Measurements from ENCODE around the gene CEP128.

The CEP128 gene

DNA sequence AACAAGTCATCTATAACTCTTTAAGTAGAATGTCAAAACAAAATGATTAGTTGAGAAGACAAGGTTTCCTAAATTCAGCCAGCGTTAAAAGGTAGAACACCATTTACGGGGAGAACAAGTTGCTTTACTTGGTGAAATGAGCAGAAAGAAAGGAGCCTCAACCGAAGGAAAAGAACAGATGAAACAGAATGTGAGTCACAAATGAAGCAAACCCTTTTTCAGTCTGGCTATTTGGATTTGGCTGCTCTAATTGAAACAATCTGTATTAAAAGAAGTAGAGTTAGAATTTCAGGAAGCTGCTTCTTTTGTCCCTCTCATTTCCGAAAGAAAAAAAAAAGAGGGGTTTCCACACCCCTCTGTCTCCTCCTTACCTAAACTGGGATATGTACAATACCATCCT lies 34.6 kb downstream of the CEP128 start:
- in situ Hi-C loops (cut with HindIII; ENCODE audit: low sequenced_read_pairs), result no loop called here

DNA sequence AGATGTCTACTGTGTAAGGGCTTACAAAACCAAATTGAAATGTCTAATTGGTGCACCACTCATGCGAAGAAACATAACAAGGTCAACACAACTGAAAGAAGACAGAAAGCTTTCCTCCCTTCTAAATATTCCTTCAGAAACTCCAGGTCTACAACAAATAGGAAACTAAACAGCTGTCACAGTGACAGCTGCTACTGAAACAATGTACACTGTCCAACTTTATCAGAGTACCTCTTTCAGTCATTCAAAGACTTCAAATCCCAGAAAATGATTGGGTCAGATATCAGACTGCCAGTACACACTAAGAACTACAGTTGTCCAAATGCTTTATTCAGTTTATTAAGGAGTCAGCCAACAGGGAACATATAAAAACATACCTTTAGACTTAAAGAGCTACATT lies 35.2 kb downstream of the CEP128 start:
- in situ Hi-C loops (cut with HindIII; ENCODE audit: low sequenced_read_pairs), result no loop called here

- in situ Hi-C loops (cut with HindIII; ENCODE audit: low sequenced_read_pairs), result no loop called here
Observed at GRCh38 chr14:80902608-80903007, 38.9 kb downstream of the CEP128 start.

GRCh38 chr14:80901822-80902221 lies 39.7 kb downstream of the CEP128 start:
- in situ Hi-C loops (cut with HindIII; ENCODE audit: low sequenced_read_pairs), result no loop called here

- in situ Hi-C loops (cut with HindIII; ENCODE audit: low sequenced_read_pairs), result no loop called here
Observed at GRCh38 chr14:80901260-80901659, 40.3 kb downstream of the CEP128 start.

GRCh38 chr14:80872645-80873044 lies 68.9 kb downstream of the CEP128 start:
- in situ Hi-C loops (cut with HindIII; ENCODE audit: low sequenced_read_pairs), result no loop called here

GRCh38 chr14:80868260-80868659 lies 73.3 kb downstream of the CEP128 start:
- in situ Hi-C loops (cut with HindIII; ENCODE audit: low sequenced_read_pairs), result no loop called here

GRCh38 chr14:80867798-80868197 lies 73.7 kb downstream of the CEP128 start:
- in situ Hi-C loops (cut with HindIII; ENCODE audit: low sequenced_read_pairs), result no loop called here

GRCh38 chr14:80867091-80867490 lies 74.4 kb downstream of the CEP128 start:
- in situ Hi-C loops (cut with HindIII; ENCODE audit: low sequenced_read_pairs), result no loop called here

DNA sequence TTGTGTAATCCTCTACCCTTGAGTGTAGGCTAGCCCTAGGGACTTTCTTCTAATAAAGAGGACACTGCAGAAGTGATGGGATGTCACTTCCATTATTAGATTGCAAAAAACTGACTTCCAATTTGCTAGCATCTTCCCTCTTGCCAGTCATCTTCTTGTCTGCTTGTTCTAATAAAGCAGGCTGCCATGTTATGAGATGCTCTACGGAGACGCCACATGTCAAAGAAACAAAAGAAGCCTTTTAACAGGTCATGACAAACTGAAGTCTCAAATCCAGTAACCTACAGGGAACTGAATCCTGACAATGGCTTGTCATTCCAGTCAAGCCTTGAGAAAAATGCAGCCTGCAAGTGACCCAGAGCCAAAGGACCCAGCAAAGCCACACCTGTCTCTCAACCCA lies 76.0 kb downstream of the CEP128 start:
- in situ Hi-C loops (cut with HindIII; ENCODE audit: low sequenced_read_pairs), result no loop called here

DNA sequence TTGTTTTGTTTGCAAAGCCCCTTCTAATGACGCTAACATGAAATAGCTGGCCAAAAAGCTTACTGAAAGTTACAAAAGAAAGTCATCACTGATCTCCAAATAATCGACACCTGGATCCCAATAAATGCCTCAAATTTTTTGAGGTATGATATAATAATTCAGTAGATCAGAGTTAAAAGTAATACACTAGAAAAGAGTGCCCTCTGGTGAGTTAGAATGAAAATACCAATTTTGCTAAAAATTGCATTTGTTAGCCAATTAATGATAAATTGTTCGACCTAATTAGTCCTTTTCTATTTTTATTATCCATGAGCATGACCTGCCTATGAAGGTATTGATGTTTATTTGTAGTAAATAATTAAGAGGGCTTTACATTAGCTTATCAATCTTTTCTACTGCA lies 78.6 kb downstream of the CEP128 start:
- in situ Hi-C loops (cut with HindIII; ENCODE audit: low sequenced_read_pairs), result no loop called here

DNA sequence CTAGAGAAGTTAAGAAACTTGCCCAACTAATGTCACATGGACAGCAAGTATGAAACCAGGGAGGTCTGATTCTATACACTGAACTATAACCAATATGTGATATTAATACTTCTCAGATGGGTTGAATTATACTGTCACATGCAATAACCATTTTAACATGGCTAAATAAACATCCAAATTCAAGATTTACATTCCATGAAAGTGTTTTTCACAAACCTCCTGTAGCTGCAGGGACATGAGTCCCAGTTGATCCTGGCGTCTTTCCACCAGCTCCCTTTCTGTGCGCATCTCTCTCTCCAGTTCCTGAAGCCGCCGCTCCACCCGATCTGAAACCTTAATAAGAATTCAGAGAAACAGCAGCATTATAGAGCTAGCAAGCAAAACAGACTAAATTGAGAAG lies 79.0 kb downstream of the CEP128 start:
- in situ Hi-C loops (cut with HindIII; ENCODE audit: low sequenced_read_pairs), result no loop called here

DNA sequence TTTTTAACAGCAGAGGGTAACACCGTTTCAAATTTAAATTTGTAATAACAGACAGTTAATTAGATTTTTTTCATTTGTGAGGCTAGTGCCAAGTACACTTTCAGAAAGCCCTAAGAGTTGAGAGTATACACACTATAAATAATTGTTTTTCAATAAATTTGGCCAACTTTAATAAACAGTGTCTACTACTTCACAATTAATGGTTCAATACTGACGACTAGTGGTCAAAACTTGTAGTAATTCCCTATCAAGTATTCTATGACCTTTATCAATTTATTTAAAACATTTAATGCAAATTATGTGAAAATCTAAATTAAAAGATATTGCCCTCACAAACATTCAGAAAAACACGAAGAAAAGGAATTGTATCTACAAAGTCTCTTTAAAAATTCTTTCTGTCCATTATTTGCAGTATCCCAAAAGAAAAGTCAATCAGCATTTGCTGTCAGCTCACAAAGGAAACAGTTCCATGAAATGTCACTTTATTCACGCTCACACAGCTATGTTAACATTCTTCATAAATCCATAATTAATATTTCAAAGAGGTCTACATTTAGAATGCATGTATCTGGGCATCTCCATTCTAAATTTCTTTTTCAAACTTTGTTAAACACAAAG lies 91.2 kb downstream of the CEP128 start:
- in situ Hi-C loops (cut with HindIII; ENCODE audit: low sequenced_read_pairs), result no loop called here

- in situ Hi-C loops (cut with HindIII; ENCODE audit: low sequenced_read_pairs), result no loop called here
Observed at GRCh38 chr14:80847070-80847469, 94.5 kb downstream of the CEP128 start.

GRCh38 chr14:80845856-80846255 lies 95.7 kb downstream of the CEP128 start:
- in situ Hi-C loops (cut with HindIII; ENCODE audit: low sequenced_read_pairs), result no loop called here

DNA sequence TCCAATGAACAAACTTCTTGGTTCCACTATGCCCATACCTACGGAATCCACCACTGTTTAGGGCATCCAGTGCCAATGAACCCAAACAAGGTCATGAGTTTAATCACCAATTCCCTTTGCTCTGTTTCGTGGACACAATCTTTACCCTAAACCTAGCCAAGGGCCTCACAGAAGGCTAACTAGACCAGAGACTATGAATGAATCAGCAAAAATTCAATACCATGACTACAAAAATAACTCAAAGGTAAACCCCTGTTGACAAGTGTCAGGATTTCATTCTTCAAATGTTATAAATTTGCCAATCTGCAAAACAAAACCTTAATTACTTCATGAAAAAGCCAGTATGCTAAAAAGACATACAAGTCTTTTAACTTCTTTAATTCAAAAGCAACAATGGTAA lies 96.7 kb downstream of the CEP128 start:
- in situ Hi-C loops (cut with HindIII; ENCODE audit: low sequenced_read_pairs), result no loop called here

- in situ Hi-C loops (cut with HindIII; ENCODE audit: low sequenced_read_pairs), result no loop called here
Observed at GRCh38 chr14:80839743-80840142, 101.8 kb downstream of the CEP128 start.

GRCh38 chr14:80809663-80810062 lies 131.9 kb downstream of the CEP128 start:
- in situ Hi-C loops (cut with HindIII; ENCODE audit: low sequenced_read_pairs), result no loop called here

DNA sequence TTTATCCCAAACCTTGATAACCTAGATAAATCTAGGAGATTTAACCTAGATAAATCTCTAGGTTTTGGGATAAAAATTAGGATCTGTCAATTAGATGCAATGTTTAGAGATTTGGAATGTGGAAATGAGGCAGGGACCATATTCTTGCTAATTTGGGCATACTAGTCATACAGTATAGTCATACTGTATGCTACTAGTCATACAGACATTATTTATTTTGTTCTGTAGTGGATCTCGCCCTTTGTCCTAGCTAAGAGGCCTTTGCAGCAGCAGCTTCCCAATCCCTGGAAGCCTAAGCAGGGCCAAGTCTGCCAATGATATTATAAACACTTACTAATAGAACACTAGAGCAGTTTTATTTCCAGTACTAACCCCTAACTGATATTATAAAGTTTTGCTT lies 136.4 kb downstream of the CEP128 start:
- in situ Hi-C loops (cut with HindIII; ENCODE audit: low sequenced_read_pairs), result no loop called here

- in situ Hi-C loops (cut with HindIII; ENCODE audit: low sequenced_read_pairs), result no loop called here
Observed at GRCh38 chr14:80798878-80799277, 142.7 kb downstream of the CEP128 start.

GRCh38 chr14:80798211-80798610 lies 143.3 kb downstream of the CEP128 start:
- in situ Hi-C loops (cut with HindIII; ENCODE audit: low sequenced_read_pairs), result no loop called here

DNA sequence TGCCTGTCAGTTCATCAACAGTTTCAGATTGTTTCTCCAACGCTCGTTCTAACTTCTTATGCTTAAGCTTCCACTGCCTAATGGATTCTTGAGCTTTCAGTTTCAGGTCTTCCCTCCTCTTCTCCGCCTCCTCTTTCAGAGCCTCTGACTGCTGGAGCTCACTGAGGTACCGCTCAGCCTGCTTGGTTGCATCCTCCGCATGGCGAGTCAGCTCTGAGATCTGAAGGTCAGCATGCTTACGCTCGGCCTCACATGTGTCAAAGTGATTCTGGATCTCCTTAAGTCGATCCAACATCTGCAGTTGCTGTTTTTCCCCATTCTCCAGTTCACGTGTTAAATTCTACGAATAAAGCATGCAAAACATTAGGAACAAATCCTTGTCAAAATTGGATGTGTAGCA lies 148.8 kb downstream of the CEP128 start:
- in situ Hi-C loops (cut with HindIII; ENCODE audit: low sequenced_read_pairs), result loop anchor here (5.0 kb wide), 1 partner anchor 90 kb away; no protein-coding TSS in a partner anchor

GRCh38 chr14:80787876-80788275 lies 153.7 kb downstream of the CEP128 start:
- in situ Hi-C loops (cut with HindIII; ENCODE audit: low sequenced_read_pairs), result no loop called here
